ENCODE measurements around the gene KEAP1.
"Not testable (repeated sequence)": the region's sequence is repeated elsewhere in the genome, so short reads cannot be mapped to it uniquely, and the experiment has no call there.

Gene KEAP1

GRCh38 chr19:10503002-10503789, at the start of gene KEAP1:
Gene KEAP1 (minus strand): TSS chr19:10503356. CDS start chr19:10500033, 3,323 bp downstream.
- Histone ChIP-seq H3K9me3 (ENCODE audit: control insufficient read depth in 1 of 2, low read length in 2 of 2) (no peaks in the 10 kb centered on the region), H3K4me3 (ENCODE audit: low read depth in 1 of 2, low read length in 2 of 2) (peak within 1 kb of the TSS; percentile 82 to 95), H3K27ac (ENCODE audit: low read depth, low read length) (peak within 1 kb of the TSS; percentile 95), H3K27me3 (ENCODE audit: control insufficient read depth in 1 of 2, insufficient read depth in 2 of 2, low read length in 2 of 2) (no peaks in the 10 kb centered on the region), H3K9ac (ENCODE audit: low read depth in 1 of 2, low read length in 2 of 2) (peak within 1 kb of the TSS; percentile 92 to 96), H3K4me1 (ENCODE audit: control insufficient read depth in 1 of 2, insufficient read depth in 2 of 2, low read length in 2 of 2) (peaks cover 21 to 27% of the 10 kb centered on the region in 2 donors), H3K36me3 (ENCODE audit: control insufficient read depth in 1 of 2, insufficient read depth in 2 of 2, low read length in 2 of 2) (peaks cover 6 to 10% of the 10 kb centered on the region in 2 donors)

- Histone ChIP-seq H3K9ac (ENCODE audit: low read depth in 1 of 2, low read length in 2 of 2) (no peak overlapping the region), H3K4me3 (ENCODE audit: low read depth in 1 of 2, low read length in 2 of 2) (no peak overlapping the region), H3K9me3 (ENCODE audit: control insufficient read depth in 1 of 2, low read length in 2 of 2) (no peaks in the 10 kb centered on the region), H3K4me1 (ENCODE audit: control insufficient read depth in 1 of 2, insufficient read depth in 2 of 2, low read length in 2 of 2) (peaks cover 20 to 29% of the 10 kb centered on the region in 2 donors), H3K36me3 (ENCODE audit: control insufficient read depth in 1 of 2, insufficient read depth in 2 of 2, low read length in 2 of 2) (peaks cover 34 to 79% of the 10 kb centered on the region in 2 donors), H3K27me3 (ENCODE audit: control insufficient read depth in 1 of 2, insufficient read depth in 2 of 2, low read length in 2 of 2) (no peaks in the 10 kb centered on the region), H3K27ac (ENCODE audit: low read depth, low read length) (no peak overlapping the region)
These were observed 49.4 kb upstream of the KEAP1 start for GRCh38 chr19:10552510-10553053.

- no peaks in the 10 kb centered on the region for H3K9me3 ChIP-seq (ENCODE audit: control insufficient read depth in 1 of 2, low read length in 2 of 2)
- H3K27me3 ChIP-seq (ENCODE audit: control insufficient read depth in 1 of 2, insufficient read depth in 2 of 2, low read length in 2 of 2) = no peaks in the 10 kb centered on the region
- peaks cover 20 to 29% of the 10 kb centered on the region in 2 donors for H3K4me1 ChIP-seq (ENCODE audit: control insufficient read depth in 1 of 2, insufficient read depth in 2 of 2, low read length in 2 of 2)
- no peak overlapping the region for H3K4me3 ChIP-seq (ENCODE audit: low read depth in 1 of 2, low read length in 2 of 2)
- H3K9ac ChIP-seq (ENCODE audit: low read depth in 1 of 2, low read length in 2 of 2) = no peak overlapping the region
- H3K27ac ChIP-seq (ENCODE audit: low read depth, low read length) = no peak overlapping the region
- peaks cover 38 to 80% of the 10 kb centered on the region in 2 donors for H3K36me3 ChIP-seq (ENCODE audit: control insufficient read depth in 1 of 2, insufficient read depth in 2 of 2, low read length in 2 of 2)
These were observed 48.6 kb upstream of the KEAP1 start for GRCh38 chr19:10551698-10552301.

DNA sequence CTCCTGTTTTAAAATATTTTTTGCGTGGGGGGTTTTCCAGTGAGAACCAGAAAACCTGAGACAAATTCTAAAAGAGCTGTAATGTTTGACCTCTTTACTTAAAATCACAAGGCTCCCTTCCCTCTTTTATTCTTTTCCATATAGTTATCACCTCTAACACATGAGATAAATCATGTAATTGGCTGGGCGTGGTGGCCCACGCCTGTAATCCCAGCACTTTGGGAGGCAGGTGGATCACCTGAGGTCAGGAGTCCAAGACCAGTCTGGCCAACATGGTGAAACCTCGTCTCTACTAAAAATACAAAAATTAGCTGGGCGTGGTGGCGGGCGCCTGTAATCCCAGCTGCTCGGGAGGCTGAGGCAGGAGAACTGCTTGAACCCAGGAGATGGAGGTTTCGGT, 47.9 kb upstream of the KEAP1 start:
- H3K4me1 ChIP-seq (ENCODE audit: control insufficient read depth in 1 of 2, insufficient read depth in 2 of 2, low read length in 2 of 2) = peaks cover 21 to 29% of the 10 kb centered on the region in 2 donors
- H3K9me3 ChIP-seq (ENCODE audit: control insufficient read depth in 1 of 2, low read length in 2 of 2); H3K27me3 ChIP-seq (ENCODE audit: control insufficient read depth in 1 of 2, insufficient read depth in 2 of 2, low read length in 2 of 2); H3K4me3 ChIP-seq (ENCODE audit: low read depth in 1 of 2, low read length in 2 of 2); H3K9ac ChIP-seq (ENCODE audit: low read depth in 1 of 2, low read length in 2 of 2); H3K27ac ChIP-seq (ENCODE audit: low read depth, low read length): not testable (repeated sequence)
- H3K36me3 ChIP-seq (ENCODE audit: control insufficient read depth in 1 of 2, insufficient read depth in 2 of 2, low read length in 2 of 2) = peaks cover 41 to 80% of the 10 kb centered on the region in 2 donors

GRCh38 chr19:10550336-10550735, 47.2 kb upstream of the KEAP1 start:
- Histone ChIP-seq H3K9ac (ENCODE audit: low read depth in 1 of 2, low read length in 2 of 2) (no peak overlapping the region), H3K9me3 (ENCODE audit: control insufficient read depth in 1 of 2, low read length in 2 of 2) (no peaks in the 10 kb centered on the region), H3K27me3 (ENCODE audit: control insufficient read depth in 1 of 2, insufficient read depth in 2 of 2, low read length in 2 of 2) (no peaks in the 10 kb centered on the region), H3K4me3 (ENCODE audit: low read depth in 1 of 2, low read length in 2 of 2) (no peak overlapping the region), H3K4me1 (ENCODE audit: control insufficient read depth in 1 of 2, insufficient read depth in 2 of 2, low read length in 2 of 2) (peaks cover 21 to 26% of the 10 kb centered on the region in 2 donors), H3K27ac (ENCODE audit: low read depth, low read length) (no peak overlapping the region), H3K36me3 (ENCODE audit: control insufficient read depth in 1 of 2, insufficient read depth in 2 of 2, low read length in 2 of 2) (peaks cover 41 to 73% of the 10 kb centered on the region in 2 donors)

GRCh38 chr19:10549733-10550132, 46.6 kb upstream of the KEAP1 start:
- Histone ChIP-seq H3K9ac (ENCODE audit: low read depth in 1 of 2, low read length in 2 of 2) (no peak overlapping the region), H3K36me3 (ENCODE audit: control insufficient read depth in 1 of 2, insufficient read depth in 2 of 2, low read length in 2 of 2) (peaks cover 40 to 67% of the 10 kb centered on the region in 2 donors), H3K27me3 (ENCODE audit: control insufficient read depth in 1 of 2, insufficient read depth in 2 of 2, low read length in 2 of 2) (no peaks in the 10 kb centered on the region), H3K4me3 (ENCODE audit: low read depth in 1 of 2, low read length in 2 of 2) (no peak overlapping the region), H3K9me3 (ENCODE audit: control insufficient read depth in 1 of 2, low read length in 2 of 2) (no peaks in the 10 kb centered on the region), H3K27ac (ENCODE audit: low read depth, low read length) (no peak overlapping the region), H3K4me1 (ENCODE audit: control insufficient read depth in 1 of 2, insufficient read depth in 2 of 2, low read length in 2 of 2) (peaks cover 25% of the 10 kb centered on the region in 2 donors)

DNA sequence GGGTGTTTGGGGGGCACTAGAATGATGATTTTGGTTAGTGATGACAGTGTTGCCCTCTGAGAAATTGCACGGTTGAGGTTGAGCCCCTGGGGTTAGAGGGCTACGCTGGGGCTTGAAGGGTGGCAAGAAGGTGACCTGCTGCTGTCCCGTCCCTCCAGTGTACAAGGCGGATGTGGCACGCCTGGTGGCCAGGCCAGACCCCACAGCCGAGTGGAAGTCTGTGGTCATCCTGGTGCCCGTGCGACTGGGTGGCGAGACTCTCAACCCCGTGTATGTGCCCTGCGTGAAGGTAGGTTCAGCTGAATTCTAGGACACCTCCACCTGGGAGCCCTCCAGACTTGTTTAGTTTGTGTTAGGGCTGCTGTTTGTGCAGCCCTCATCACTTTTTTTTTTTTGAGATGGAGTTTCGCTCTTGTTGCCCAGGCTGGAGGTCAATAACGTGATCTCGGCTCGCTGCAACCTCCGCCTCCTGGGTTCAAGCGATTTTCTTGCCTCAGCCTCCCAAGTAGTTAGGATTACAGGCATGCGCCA, 45.7 kb upstream of the KEAP1 start:
- Histone ChIP-seq H3K27me3 (ENCODE audit: control insufficient read depth in 1 of 2, insufficient read depth in 2 of 2, low read length in 2 of 2) (no peaks in the 10 kb centered on the region), H3K9ac (ENCODE audit: low read depth in 1 of 2, low read length in 2 of 2) (no peak overlapping the region), H3K36me3 (ENCODE audit: control insufficient read depth in 1 of 2, insufficient read depth in 2 of 2, low read length in 2 of 2) (peaks cover 33 to 58% of the 10 kb centered on the region in 2 donors)

DNA sequence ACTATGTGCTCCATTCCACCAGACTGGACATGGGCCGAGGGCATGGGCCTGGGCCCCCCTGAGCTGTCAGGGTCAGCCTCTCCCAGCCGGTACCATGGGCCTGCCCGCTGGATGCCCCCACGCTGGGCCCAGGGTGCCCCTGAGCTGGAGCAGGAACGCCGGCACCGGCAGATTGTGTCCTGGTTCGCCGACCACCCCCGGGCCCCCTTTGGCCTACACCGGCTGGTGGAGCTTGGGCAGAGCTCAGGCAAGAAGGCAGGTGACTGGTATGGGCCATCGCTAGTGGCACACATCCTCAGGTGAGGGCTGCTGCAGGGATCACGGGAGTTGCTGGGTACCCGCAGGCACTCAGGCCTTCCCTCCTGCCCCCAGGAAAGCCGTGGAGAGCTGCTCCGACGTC, 43.7 kb upstream of the KEAP1 start:
- Histone ChIP-seq H3K4me3 (ENCODE audit: low read depth in 1 of 2, low read length in 2 of 2) (no peak overlapping the region), H3K9me3 (ENCODE audit: control insufficient read depth in 1 of 2, low read length in 2 of 2) (no peaks in the 10 kb centered on the region), H3K27me3 (ENCODE audit: control insufficient read depth in 1 of 2, insufficient read depth in 2 of 2, low read length in 2 of 2) (no peaks in the 10 kb centered on the region), H3K36me3 (ENCODE audit: control insufficient read depth in 1 of 2, insufficient read depth in 2 of 2, low read length in 2 of 2) (peaks cover 18 to 38% of the 10 kb centered on the region in 2 donors), H3K9ac (ENCODE audit: low read depth in 1 of 2, low read length in 2 of 2) (no peak overlapping the region), H3K27ac (ENCODE audit: low read depth, low read length) (no peak overlapping the region), H3K4me1 (ENCODE audit: control insufficient read depth in 1 of 2, insufficient read depth in 2 of 2, low read length in 2 of 2) (peaks cover 12 to 18% of the 10 kb centered on the region in 2 donors)

More for the DNA sequence above, 45.7 kb upstream of the KEAP1 start:
- Histone ChIP-seq H3K27ac (ENCODE audit: low read depth, low read length) (no peak overlapping the region), H3K9me3 (ENCODE audit: control insufficient read depth in 1 of 2, low read length in 2 of 2) (no peaks in the 10 kb centered on the region), H3K4me1 (ENCODE audit: control insufficient read depth in 1 of 2, insufficient read depth in 2 of 2, low read length in 2 of 2) (peaks cover 22 to 31% of the 10 kb centered on the region in 2 donors), H3K4me3 (ENCODE audit: low read depth in 1 of 2, low read length in 2 of 2) (no peak overlapping the region)

GRCh38 chr19:10544753-10545251, 41.6 kb upstream of the KEAP1 start:
- H3K27me3 ChIP-seq (ENCODE audit: control insufficient read depth in 1 of 2, insufficient read depth in 2 of 2, low read length in 2 of 2) = no peaks in the 10 kb centered on the region
- H3K4me3 ChIP-seq (ENCODE audit: low read depth in 1 of 2, low read length in 2 of 2) = peak overlapping the region; percentile 84 to 98
- peaks cover 12 to 18% of the 10 kb centered on the region in 2 donors for H3K4me1 ChIP-seq (ENCODE audit: control insufficient read depth in 1 of 2, insufficient read depth in 2 of 2, low read length in 2 of 2)
- peak overlapping the region; percentile 84 for H3K27ac ChIP-seq (ENCODE audit: low read depth, low read length)
- H3K9ac ChIP-seq (ENCODE audit: low read depth in 1 of 2, low read length in 2 of 2) = peak overlapping the region; percentile 82 to 92
- H3K36me3 ChIP-seq (ENCODE audit: control insufficient read depth in 1 of 2, insufficient read depth in 2 of 2, low read length in 2 of 2) = peaks cover 18 to 27% of the 10 kb centered on the region in 2 donors
- H3K9me3 ChIP-seq (ENCODE audit: control insufficient read depth in 1 of 2, low read length in 2 of 2) = no peaks in the 10 kb centered on the region
